ENCODE data around the gene SCUBE1.
A peak's percentile ranks its signal among the peaks of the same experiment; 100 is the strongest.

The SCUBE1 gene

DNA sequence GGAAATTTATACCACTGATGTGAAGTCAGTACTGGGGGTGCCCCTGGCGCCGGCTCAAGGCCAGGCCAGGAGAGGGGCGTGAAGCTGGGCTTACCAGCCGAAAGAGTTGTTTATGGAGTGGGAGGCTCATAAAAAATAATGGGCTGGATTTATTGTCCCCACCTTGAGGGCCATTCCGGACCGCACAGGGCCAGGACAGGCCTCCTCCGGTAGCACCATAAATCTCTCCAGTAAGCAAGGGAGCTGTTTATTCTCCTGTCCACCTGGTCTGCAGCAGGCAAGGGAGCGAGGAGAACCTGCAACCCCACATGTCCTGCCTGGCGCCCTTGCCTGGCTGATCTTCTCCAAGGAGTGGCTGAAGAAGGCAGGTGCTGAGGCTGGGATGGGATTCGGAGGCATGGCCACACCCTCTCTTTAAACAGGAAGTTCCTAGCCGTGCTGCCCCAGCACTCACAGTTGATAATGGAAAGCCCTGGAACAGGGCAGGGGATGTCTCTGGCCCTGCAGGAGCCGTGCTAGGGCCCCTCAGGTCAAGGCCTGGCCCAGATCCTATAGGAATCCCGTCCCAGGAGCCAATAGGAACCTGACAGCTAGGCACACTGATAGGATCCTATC, 65.1 kb downstream of the SCUBE1 start:
- no peak for DNase-seq (ENCODE audit: low spot score)

DNA sequence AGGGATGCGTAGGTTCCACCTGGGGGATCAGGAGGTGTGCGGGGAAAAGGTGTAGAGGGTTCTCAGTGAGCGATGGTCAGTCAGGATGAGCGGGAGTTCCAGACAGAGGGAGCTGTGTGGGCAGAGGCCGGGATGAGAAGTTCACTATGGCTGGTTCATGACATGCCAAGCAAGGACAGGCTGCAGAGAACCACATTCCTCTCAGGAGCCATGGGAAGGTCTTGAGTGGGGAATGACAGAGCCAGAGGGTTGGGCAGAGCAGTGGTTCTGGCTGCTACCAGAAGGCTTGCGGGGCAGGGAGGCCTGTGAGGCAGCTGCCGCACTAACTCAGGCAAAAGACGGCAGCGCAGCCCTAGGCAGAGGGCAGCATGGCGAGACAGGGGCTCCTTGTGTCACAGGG, 66.1 kb downstream of the SCUBE1 start:
- no peak for DNase-seq (ENCODE audit: low spot score)

DNA sequence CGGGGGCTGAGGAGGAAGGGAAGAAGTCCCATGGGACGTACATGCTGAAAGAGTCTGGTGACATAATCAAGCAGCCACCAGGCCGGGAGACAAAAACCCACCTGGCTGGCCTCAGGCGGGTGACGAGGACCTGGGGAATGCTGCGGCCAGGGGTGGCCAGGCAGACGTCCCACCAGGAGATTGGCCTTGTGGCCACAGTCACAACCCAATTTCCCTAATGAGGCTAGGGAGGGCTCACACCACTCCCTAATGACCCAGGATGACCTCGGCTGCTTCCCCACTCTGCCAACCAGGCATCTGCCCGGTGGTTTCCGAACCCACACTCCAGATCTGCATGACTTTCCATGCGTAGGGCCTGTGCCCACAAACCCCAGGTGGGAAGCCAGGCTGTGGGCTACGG, 66.9 kb downstream of the SCUBE1 start:
- no peak for DNase-seq (ENCODE audit: low spot score)

DNA sequence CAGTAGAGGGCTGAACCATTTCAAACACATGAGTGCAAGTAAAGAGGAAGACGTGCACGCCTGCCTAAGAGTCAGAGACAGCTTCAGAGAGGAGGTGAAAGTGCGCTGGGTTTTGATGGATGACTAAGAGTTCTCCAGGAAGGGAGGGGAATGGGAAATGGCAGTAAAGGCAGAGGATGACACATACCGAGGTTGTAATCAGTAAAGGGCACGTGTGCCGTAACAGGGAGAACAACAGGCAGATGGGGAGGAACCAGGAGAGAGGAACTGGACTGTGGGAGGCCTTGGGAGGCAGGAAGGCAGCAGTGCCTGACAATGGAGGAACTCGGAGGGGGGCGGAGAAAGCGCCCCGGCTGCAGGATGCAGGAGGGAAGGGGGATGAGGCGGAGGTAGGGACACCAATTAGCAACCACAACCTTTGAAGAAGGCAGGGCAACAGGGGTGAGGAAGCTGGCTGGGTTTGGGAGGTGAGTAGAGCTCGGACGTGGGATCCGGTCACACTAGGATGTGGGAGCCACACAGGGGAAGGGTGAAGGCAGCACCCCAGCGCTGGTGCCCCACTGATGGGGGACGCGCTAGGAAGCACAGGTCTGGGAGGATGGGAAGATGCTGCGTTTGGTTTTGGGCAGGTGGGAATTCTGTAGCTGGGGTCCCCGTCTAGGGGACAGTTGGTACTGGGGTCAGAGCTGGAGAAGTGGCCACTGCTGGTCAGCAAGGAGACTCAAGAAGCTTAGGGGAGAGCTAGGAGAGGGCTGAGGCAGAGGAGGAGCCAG, 67.4 kb downstream of the SCUBE1 start:
- no peak for DNase-seq (ENCODE audit: low spot score)

DNA sequence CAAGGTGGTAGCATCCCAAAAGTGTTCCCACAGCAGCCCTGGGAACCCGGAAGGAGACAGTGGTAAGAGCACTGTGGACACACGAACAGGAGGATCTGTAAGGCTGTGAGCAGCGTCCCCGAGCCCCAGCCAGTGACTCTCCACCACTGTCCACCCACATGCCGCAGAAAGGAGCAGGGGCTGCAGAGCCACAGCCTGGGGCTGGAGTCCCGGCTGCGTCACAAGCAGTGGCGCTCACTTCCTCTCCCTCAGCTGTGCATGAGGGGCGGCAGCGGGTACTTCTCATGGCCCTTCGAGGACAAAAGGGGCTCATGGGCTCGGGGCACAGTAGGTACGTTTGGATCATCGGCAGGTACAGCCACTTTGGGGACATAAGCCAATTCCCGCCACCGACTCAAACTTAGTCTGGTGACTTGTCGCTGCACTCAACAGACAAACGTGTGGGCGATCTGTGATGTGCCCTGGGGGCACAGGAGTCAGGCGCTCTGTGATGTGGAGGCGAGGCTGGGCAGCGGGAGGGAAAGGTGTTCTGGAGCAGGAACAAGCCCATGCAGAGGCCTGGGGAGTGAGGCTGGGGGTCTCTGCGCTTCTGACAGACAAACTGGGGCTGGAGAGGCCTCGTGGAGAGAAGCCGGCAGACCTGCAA, 68.5 kb downstream of the SCUBE1 start:
- DNase-seq (ENCODE audit: low spot score): no peak

DNA sequence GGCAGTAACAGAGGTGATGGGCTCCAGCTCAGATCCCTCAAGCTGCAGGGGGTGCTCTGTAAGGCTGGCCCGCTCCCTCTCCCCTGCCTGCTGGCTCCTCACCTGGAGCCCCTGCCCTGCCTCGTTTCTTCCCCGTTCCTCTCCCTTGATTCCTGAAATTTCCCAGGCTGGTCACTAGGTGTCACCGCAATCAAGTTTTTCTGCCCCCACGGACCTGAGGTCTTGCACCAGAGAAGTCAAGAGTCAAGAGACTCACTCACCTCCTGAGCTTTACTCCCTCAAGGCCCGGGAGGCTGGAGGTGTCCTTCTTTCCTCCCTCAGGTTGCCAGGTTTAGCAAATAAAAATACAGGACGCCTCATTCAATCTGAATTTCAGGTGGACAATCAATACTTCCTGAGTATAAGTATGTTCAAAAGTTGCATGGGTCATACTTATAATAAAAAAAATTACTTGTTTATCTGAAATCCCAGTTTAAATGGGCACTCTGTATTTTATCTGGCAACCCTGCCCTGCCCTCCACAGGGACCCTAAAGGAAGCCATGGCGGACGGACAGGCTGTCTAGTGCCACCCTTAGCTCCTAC, 69.2 kb downstream of the SCUBE1 start:
- peak; percentile 41 for DNase-seq (ENCODE audit: low spot score)

DNA sequence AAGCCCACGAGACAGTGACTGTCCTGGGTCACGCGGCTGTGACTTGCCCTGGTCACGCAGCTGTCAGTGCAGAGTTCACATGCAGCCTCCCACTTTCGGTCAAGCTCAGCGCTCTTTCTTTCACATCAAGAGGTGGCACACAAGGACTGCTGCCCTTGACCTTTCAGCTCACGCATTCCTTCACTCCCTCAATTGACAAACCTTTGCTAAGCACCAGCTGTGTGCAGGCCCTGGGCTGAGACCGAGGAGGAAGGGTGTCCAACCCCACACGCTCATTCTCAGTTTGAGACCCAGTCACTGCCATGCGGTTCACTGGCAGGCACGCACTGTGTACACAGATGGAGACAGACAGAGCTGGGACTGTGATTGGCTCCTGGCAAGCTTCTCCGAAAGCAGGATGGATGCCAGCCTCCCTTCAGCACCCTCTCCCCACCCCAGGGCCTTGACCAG, 70.3 kb downstream of the SCUBE1 start:
- no peak for DNase-seq (ENCODE audit: low spot score)

DNA sequence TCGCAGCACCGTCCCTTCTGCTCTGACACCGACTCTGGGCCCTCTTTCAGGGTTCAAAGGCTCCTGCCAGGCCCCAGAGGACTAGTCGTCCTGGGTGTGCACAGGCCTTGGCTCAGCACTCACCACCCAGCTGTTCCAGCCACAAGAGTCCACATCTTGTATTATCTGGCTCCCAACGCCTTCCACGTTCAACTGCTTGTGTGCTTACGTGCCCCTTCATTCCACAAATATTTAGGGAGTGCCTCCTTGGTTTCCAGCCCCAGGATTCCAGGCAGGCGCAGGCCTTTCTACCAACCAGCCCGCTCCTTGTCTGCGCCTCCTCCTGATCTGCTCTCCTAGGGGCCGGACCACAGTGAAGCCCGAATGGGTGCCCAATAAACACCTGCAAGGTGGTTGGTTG, 70.9 kb downstream of the SCUBE1 start:
- no peak for DNase-seq (ENCODE audit: low spot score)

DNA sequence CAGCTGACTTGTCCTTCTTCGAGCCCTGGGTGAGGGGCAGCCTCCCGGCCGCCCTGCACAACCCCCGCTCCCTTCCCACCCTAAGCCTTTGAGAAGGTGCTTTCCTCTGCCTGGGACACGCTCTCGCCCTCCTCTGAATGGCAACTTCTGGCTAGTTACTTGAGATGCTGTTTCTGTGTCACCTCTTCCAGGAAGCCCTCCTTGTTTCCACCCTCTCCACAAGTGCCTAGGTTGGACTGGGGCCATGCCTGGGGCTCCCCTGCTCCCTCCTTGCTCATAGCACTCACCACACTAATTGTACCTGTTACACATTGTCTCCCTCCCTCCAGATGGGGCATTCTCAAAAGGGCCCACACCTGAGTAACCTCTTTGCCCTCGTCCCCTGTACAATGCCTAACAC, 72.2 kb downstream of the SCUBE1 start:
- no peak for DNase-seq (ENCODE audit: low spot score)

DNA sequence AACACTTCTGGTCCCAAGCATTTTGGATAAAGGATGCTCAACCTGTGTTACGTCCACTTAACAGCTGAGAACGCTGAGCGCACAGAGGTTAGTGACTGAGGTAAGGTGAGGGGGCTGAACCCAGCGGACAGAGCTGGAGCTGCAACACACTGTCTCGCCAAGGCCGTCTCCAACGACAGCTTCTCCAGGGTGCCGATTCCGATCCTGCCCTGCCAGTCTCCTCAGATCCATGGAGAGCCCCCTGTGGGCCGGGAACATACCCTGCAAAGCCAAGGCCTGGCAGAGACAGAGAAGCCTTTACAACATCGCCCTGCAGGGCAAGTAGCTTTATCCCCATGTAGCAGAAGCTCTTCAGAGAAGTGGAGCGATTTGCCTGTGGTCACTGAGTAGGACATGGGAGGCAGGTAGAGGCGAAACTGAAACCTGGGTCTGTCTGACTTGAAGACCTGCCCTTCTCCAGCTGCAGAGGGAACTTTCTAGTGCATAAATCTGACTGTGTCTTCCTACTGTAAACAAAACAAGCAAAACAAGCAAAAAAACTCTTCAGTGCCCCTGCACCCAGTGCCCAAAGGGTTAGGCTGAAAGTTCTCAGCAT, 72.8 kb downstream of the SCUBE1 start:
- DNase-seq (ENCODE audit: low spot score): no peak

DNA sequence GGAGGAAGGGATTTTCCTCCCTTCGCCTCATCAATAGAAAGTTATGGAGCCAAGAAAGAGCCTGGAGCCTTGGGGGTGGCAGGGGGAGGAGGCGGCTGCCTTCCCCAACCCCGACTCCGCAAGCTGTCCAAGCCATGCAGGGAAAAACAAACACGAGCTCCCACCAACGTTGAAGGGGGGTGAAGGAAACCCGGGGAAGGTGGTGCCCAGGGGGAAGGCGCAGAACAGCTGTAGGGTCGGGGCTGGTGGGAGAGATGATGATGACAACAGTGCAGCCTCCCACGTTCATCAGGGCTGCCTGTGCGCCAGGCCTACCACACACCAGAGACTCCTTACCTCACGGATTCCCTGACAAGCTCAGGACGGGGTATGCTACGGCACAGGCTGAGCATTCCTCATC, 73.5 kb downstream of the SCUBE1 start:
- DNase-seq (ENCODE audit: low spot score): no peak

DNA sequence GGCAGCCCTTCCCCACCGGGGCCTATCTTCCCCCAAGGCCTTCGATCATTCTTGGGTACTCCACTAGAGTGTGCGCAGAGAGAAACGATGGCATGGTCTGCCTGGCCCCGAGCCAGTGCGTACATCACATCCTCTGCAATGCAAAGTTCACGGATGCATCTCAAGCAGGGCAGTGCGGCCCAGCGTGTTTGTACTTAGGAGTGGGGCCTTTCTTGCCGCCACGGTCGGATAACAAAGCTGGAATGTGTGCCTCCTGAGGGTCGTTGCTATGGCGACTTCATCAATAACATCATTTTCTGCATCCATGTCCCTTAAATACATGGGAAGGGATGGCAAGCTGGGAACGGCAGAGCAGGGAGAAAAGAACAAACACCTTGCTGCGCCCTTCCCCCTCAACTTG, 73.9 kb downstream of the SCUBE1 start:
- DNase-seq (ENCODE audit: low spot score): no peak

DNA sequence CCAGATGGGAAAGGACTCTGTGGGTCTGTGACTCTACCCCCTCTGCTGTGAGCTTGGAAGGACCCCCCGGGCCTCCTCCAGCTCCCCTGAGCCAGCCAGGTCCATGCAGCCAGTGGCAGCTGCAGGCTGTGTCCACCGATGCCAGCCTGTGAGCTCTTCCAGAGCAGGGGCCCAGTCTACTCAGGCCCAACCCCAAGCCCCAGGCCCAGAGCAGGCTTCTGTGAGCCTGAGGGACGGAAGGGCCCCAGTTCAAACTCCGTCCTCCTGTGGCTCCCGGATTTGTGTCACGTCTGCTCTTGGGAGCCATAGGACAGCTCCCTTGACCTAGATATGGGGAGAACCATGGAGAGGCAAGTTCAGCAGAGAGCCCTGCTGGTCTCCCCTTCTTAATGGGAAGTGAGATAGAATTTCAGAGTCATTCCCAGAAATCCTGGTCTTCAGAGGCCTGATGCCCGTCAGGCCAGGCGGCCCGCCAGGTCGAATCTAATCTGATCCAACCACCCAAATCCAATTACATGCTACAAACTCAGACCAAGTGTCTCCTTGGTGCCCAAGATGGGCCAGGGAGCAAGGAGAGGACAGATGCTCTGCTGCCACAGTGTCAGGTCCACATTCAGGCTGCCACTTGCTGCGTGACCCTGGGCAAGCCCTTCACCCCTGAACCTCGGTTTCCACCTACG, 75.1 kb downstream of the SCUBE1 start:
- no peak for DNase-seq (ENCODE audit: low spot score)

DNA sequence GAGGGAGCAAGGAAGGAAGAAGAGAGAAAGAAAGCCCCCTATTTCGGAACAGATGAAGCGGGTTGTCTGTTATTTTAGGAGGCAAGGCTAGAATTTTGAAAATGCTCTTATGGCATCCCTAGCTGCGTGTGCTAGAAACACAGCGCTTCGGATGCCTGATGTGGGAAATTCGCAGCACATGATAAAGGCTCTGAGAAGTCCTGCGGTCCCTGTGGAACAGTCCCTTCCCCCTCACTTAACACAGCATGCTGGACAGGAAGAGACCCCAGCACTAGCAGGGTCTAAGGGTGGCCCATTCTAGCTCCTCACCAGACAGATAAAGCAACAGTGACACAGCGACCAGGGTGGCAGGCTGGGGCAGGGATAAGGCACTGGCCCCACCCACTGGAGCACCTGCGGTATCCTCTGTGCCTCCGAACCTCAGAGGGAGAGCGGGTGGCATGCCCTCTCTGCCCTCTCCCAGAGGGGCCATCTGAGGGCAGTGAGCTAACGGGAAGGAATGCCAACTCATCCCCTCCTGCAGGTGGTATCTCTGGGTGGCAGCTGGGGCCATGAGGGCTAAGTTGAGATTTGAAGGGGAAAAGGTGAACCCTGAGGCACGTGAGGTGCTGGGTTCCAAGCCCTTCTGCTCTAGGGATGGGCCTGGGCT, 75.7 kb downstream of the SCUBE1 start:
- no peak for DNase-seq (ENCODE audit: low spot score)

DNA sequence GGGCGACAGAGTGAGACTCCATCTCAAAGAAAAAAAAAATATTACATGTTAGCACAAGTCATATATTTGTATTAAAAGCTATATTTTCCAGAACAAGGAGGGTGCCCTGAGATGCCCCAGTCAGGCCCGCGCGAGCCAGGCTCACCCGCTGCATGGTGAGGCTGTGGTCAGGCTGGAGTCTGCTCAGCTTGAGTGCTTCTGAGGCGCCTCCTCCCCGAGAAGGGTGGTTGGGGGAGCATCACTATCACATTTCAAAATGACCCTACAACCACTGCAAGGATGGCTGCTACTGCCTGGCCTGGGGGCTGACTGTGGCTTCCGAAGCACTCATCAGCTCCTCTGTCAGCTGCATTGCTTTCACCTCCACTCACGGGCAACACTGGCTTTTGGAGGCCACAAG, 77.1 kb downstream of the SCUBE1 start:
- DNase-seq (ENCODE audit: low spot score): no peak

DNA sequence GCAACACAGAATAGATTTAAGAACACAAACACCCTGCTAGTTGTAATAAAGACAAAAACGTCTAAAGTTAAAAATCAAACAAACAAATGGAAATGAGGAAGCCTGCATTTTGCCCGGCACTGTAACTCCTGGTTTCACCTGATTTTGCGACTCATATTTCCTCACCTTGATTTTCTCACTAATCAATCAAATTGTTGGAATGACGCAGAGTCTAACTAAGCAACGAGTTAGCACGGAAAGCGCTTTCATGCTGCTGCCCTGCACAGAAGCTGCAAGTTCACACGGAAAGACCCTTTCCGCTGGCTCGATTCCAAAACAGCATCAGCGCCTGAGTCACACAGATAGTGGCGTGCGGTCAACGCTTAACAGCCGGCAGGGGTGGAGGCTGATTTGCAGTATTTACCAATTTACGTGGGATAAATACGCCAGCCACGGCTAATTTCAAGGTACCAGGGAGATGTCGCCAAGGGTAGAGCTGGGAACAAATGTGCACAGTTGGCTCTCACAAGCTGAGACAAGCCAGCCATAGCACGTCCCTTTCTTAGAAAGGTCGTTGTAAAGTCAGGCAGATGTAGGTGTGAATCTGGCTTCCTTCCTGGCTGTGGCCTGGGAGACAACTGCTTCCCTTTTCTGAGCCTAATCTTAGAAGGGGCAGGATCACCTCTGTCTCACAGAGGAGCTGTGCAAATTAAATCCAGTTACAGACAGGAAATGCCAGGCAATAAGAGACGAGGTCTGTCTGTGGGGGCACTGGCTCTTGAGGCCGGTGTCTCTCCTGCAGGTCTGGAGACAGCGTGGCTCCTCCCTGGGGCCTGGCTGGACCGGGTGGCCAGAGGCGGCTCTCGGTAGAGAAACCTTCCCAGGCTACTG, 79.3 kb downstream of the SCUBE1 start:
- peak; percentile 7 for DNase-seq (ENCODE audit: low spot score)

DNA sequence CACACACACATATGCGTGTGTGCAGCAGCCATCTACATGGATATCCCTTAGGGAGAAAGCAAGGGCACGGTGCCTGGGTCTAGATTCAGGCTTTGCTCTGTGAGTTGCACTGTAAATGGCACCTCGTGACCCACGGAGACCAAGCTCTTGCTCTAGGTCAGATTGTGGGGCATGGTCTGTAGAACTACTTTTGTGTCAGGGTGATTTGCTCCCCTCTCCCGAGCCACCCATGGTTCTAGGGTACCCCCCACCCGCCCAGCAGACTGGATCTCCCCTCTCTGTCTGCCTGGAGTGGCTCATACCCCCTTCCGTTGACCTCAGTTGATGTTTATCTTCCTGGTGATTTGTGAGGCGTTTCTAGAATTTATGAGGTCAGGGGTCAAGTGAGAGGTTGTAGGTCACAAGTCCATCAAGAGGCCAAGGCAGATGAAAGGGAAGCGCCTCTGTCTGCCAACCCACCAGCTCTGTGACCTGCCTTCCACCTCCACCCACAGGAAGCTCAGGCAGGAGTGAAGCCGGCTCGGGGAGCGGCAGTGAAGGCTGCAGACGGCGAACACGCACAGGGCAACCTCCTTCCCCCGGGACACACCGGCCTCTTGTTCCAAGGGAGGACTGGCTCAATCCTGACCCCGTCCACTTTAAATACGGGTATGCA, 80.1 kb downstream of the SCUBE1 start:
- DNase-seq (ENCODE audit: low spot score): no peak

DNA sequence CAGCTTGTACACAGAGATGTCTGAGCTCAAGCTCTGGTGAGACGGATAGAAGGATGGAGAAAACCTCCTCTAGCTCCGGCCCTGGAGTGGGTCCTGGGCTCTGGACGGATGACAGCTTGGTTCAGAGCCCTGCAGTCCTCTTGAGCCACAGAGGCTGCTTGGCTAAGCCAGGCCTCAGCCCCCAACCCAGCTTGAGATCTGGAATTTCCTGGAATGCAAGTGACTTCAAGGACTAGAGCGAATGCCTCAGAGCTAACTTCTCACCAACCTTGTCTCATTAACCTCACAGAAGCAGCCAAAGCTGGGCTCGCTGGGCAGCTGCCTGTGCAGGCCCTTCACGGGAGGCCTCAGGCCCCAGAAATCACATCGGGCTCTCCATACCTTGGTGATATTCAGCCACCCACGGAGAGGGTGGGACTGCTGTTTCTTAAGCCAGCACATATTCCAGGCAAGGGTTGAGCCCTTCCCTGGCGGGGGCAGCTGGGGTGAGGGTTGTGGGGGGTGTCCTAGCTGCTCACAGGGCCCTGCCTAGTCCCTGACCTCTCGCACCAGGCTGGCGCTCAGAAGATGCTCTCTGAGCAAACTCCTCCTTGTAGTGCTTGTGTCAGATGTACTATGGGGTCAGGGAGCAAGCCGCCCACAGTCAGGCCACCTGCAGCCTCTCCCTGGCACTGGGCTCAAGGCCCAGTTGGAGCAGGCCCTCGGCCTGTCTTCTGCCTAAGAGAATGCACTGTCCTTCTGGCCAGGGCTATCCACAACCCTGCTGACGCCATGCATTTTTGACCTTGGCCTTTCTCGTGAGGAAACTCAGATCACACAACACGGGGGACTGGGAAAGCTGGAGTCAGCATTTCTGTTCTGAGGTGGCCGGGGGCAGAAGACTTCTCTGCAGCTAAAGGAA, 82.6 kb downstream of the SCUBE1 start:
- no peak for DNase-seq (ENCODE audit: low spot score)

DNA sequence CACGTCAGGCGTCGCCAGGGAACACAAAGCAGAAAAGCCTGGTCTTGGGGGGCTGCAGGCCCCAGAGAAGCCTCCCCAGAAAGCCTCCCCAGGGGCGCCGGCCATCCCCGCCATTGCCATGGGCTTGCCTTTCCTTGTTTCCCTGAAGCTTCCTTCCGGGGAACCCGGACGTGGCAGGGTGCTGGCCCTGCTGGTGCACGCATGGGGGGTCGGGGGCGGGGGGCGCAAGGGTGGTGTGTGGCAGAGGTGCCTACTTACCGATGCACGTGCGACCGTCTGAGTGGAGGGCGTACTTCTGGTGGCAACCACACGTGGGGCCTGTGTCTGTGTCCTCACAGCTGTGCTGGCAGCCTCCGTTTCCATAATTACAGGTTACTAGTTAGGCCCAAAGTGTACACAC, 85.2 kb downstream of the SCUBE1 start:
- DNase-seq (ENCODE audit: low spot score): no peak
